SU-DHL-6 (cell line): ENCODE results near the gene POU5F1.

Source experiments
- H2AFZ ChIP-seq: fragments of 200-600 bp; sonication (generic); 2 replicates; pipeline ENCODE4 v1.6.1; 2014; ENCODE audit warnings: low read depth, mild to moderate bottlenecking, moderate library complexity, mixed read lengths, antibody characterized with exemption, low read length; ENCODE audit not compliant: severe bottlenecking
- H3F3A ChIP-seq: fragments of 200-600 bp; shearing (Covaris generic); 2 replicates; pipeline ENCODE4 v1.6.0; 2016; ENCODE audit warnings: antibody characterized with exemption, mild to moderate bottlenecking; ENCODE audit not compliant: insufficient read depth
- H3K27ac ChIP-seq: fragments of 200-600 bp; sonication (generic); 2 replicates; pipeline ENCODE4 v1.5.1; 2016; ENCODE audit warnings: low read depth, mild to moderate bottlenecking, low read length, moderate library complexity, mixed read lengths
- H3K27me3 ChIP-seq: fragments of 200-600 bp; sonication (generic), shearing (Covaris generic); 2 replicates; pipeline ENCODE4 v1.6.0; 2014; ENCODE audit warnings: mild to moderate bottlenecking, low read length
- H3K36me3 ChIP-seq: fragments of 200-600 bp; sonication (generic); 2 replicates; pipeline ENCODE4 v1.6.1; 2014; ENCODE audit warnings: mild to moderate bottlenecking, low read length, mixed read lengths
- H3K4me2 ChIP-seq: fragments of 300-600, 200-600 bp; shearing (Covaris generic), sonication (generic); 2 replicates; pipeline ENCODE4 v1.6.0; 2014; ENCODE audit warnings: low read length, low read depth, mild to moderate bottlenecking; ENCODE audit not compliant: poor library complexity, severe bottlenecking
- H3K4me3 ChIP-seq: fragments of 200-600 bp; sonication (generic); 2 replicates; pipeline ENCODE4 v1.5.1; 2014; ENCODE audit warnings: antibody characterized with exemption, low read length, mild to moderate bottlenecking, mixed read lengths; ENCODE audit not compliant: insufficient read depth, poor library complexity, severe bottlenecking
- H3K79me2 ChIP-seq: fragments of 200-600 bp; sonication (generic); 2 replicates; pipeline ENCODE4 v1.6.1; 2014; ENCODE audit warnings: mild to moderate bottlenecking, low read length, moderate library complexity; ENCODE audit not compliant: insufficient read depth
- H3K9ac ChIP-seq: fragments of 200-600 bp; sonication (generic); 2 replicates; pipeline ENCODE4 v1.7.0; 2014; ENCODE audit warnings: mild to moderate bottlenecking, low read length
- H3K9me2 ChIP-seq: fragments of 200-600 bp; sonication (generic); replicated peaks from 2 replicates; pipeline ENCODE4 v1.6.1; 2014; ENCODE audit warnings: low read length; ENCODE audit not compliant: insufficient read depth
- H3K9me3 ChIP-seq: fragments of 200-600 bp; sonication (generic); 2 replicates; pipeline ENCODE4 v1.6.1; 2014; ENCODE audit warnings: low read length, mixed read lengths; ENCODE audit not compliant: insufficient read depth
- H4K20me1 ChIP-seq: fragments of 200-600 bp; sonication (generic); 2 replicates; pipeline ENCODE4 v1.6.1; 2014; ENCODE audit warnings: low read depth, mild to moderate bottlenecking, antibody characterized with exemption, low read length, moderate library complexity, mixed read lengths
- CTCF ChIP-seq: fragments of 200-600 bp; sonication (generic); IDR thresholded peaks from one replicate; pipeline ENCODE4 v1.5.1; 2017; ENCODE audit warnings: antibody characterized with exemption, mild to moderate bottlenecking, low read length, moderate library complexity; ENCODE audit not compliant: insufficient read depth, poor library complexity, severe bottlenecking
- EZH2phosphoT487 ChIP-seq: fragments of 200-600 bp; sonication (generic), shearing (Covaris generic); conservative IDR thresholded peaks from 2 replicates; pipeline ENCODE4 v1.6.1; 2018; ENCODE audit warnings: mild to moderate bottlenecking, antibody characterized with exemption, low read length, moderate library complexity, mixed read lengths

The POU5F1 gene

GRCh38 chr6:31158863-31159855 lies 11.3 kb downstream of the POU5F1 start:
- TF ChIP-seq CTCF (peak; percentile 28), EZH2phosphoT487 (no peak)
- Histone ChIP-seq H3K9me2 (no peaks in the 10 kb centered on the region), H3K4me2 (peak overlapping the region; percentile 80), H3K27ac (peak overlapping the region; percentile 60), H3K9me3 (no peaks in the 10 kb centered on the region), H3K36me3 (peaks cover 14% of the 10 kb centered on the region; the same call in 1 of the 2 replicates), H3K27me3 (no peaks in the 10 kb centered on the region), H3K4me3 (peak overlapping the region; percentile 85), H3K9ac (peak overlapping the region; percentile 76), H4K20me1 (peaks cover 3% of the 10 kb centered on the region; the same call in 1 of the 2 replicates), H3F3A (0 out of 2 replicates have a peak, but pooled peaks cover 5% of the 10 kb centered on the region), H3K79me2 (peaks cover 26% of the 10 kb centered on the region), H2AFZ (peak overlapping the region; percentile 47)

- Histone ChIP-seq H3K9me3 (no peaks in the 10 kb centered on the region), H3K4me3 (peak within 1 kb of the TSS; percentile 89), H3K27me3 (no peaks in the 10 kb centered on the region), H3K9me2 (no peaks in the 10 kb centered on the region), H4K20me1 (peaks cover 3% of the 10 kb centered on the region; the same call in 1 of the 2 replicates), H3K9ac (peak within 1 kb of the TSS; percentile 76), H3K27ac (peak within 1 kb of the TSS; percentile 60), H3K36me3 (peaks cover 15% of the 10 kb centered on the region; the same call in 1 of the 2 replicates), H3K4me2 (peak within 1 kb of the TSS; percentile 80), H2AFZ (peak within 1 kb of the TSS; percentile 79), H3F3A (no peaks in the 10 kb centered on the region), H3K79me2 (peaks cover 26% of the 10 kb centered on the region)
- no peak for TF ChIP-seq EZH2phosphoT487
- no peak for TF ChIP-seq CTCF
Observed at GRCh38 chr6:31158140-31158862, 12.2 kb downstream of the POU5F1 start, which contains the start of gene TCF19. TSS of gene TCF19 (plus strand) at chr6:31158589. CDS start at chr6:31159470, 881 bp downstream.

GRCh38 chr6:31157513-31158139 lies 12.9 kb downstream of the POU5F1 start, which contains the start of gene CCHCR1:
TSS of gene CCHCR1 (minus strand) at chr6:31157802. CDS start at chr6:31157600, 202 bp downstream.
- H3K9me3 ChIP-seq: no peaks in the 10 kb centered on the region
- peak within 1 kb of the TSS; percentile 79 for H2AFZ ChIP-seq
- H3K4me3 ChIP-seq: peak within 1 kb of the TSS; percentile 89
- no peaks in the 10 kb centered on the region for H3F3A ChIP-seq
- TF ChIP-seq EZH2phosphoT487 (no peak), CTCF (no peak)
- peak within 1 kb of the TSS; percentile 80 for H3K4me2 ChIP-seq
- H3K9ac ChIP-seq: peak within 1 kb of the TSS; percentile 76
- peaks cover 26% of the 10 kb centered on the region for H3K79me2 ChIP-seq
- no peaks in the 10 kb centered on the region for H3K27me3 ChIP-seq
- H3K9me2 ChIP-seq: no peaks in the 10 kb centered on the region
- peaks cover 3% of the 10 kb centered on the region; the same call in 1 of the 2 replicates for H4K20me1 ChIP-seq
- H3K36me3 ChIP-seq: peaks cover 15% of the 10 kb centered on the region; the same call in 1 of the 2 replicates
- peak within 1 kb of the TSS; percentile 60 for H3K27ac ChIP-seq
